HG03175 (cell line): ENCODE measurements around the gene CCIN.
A peak's percentile ranks its signal among the peaks of the same experiment; 100 is the strongest.
"Not testable (repeated sequence)": the region's sequence is repeated elsewhere in the genome, so short reads cannot be mapped to it uniquely, and the experiment has no call there.

Experiments
- ATAC-seq: cut with Tn5 transposase; IDR thresholded peaks from one replicate; pipeline ENCODE4 v1.9.1; 2021; ENCODE audit warnings: mild to moderate bottlenecking, moderate library complexity; ENCODE audit not compliant: unreplicated experiment

CCIN gene

DNA sequence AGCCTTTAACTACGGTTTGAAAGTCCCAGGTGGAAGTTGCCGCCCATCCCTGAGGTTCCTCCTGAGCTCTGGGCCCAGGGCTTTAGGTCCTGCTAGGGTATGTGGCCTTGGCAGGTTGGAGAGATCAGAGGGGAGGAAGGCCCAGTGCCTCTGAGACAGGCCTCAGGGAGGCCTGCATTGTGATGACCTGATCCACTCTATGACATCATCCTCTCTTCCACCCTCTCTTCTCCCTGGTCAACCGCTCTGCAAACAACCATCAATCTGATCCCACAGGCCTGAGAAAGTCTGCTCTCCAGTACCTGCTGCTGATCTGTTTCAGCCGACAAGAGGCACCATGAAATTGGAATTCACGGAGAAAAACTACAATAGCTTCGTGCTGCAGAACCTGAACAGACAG is at the start of gene CCIN:
TSS of gene CCIN (plus strand) at position 223 of the 400 bp plus-strand sequence. CDS start at position 338, 115 bp downstream.
- ATAC-seq, result no peak

GRCh38 chr9:36119476-36119875 is 49.7 kb upstream of the CCIN start:
- ATAC-seq, result no peak

DNA sequence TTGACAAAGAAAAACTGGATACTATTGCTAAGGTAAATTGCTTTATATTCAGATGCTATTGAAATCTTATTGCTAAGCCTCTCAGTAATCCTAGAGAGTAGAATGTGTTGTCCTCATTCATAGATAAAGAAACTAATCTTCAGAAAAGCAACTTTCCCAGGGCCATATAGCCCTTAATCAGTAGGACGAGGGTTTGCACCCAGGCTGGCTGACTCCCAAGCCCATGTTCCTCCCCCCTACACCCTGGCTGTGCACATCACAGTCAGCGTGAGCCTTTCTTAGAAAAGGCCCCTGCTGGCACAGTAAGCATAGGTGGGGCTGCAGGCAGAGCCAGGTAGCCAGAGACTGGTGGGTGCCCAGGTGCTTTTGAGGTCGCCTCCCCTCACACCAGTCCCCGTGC is 48.5 kb upstream of the CCIN start:
- no peak for ATAC-seq

DNA sequence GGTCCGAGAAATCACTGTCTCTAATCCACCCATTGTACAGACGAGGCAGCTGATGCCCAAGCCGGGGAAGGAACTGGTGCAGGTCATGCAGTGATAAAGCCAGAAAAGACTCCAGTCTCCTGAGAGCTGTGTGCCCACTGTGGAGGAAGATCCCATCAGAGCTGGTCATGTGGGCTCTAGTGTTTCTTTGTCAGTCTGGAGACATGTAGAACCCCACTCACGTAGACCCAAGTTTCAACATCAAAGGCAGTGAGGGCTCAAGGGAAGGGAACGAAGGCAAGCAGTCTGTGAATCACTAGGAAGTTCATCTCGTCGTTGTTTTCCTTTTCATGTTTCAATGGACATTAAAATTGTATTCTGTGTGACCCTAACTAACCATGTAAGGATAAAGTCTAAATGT is 47.2 kb upstream of the CCIN start:
- no peak for ATAC-seq

DNA sequence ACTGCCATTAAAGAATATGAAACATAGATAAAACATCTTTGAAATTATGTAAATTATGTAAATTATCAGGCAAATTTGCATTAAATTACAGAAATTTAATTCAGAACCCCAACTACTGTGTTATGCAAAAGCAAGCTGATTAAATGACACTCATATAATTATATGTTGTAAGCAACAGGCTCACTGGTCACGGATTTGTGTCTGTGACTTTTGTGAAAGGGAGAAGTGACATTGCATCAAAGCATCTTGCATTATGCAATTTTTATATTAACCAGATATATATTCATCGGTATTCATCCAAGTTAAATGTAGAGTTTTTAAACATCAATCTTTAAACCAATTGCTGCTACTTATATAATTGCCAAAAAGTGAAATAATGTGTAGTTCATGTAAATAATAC is 45.7 kb upstream of the CCIN start:
- no peak for ATAC-seq

GRCh38 chr9:36125062-36125855 is 43.9 kb upstream of the CCIN start:
- ATAC-seq, result no peak

DNA sequence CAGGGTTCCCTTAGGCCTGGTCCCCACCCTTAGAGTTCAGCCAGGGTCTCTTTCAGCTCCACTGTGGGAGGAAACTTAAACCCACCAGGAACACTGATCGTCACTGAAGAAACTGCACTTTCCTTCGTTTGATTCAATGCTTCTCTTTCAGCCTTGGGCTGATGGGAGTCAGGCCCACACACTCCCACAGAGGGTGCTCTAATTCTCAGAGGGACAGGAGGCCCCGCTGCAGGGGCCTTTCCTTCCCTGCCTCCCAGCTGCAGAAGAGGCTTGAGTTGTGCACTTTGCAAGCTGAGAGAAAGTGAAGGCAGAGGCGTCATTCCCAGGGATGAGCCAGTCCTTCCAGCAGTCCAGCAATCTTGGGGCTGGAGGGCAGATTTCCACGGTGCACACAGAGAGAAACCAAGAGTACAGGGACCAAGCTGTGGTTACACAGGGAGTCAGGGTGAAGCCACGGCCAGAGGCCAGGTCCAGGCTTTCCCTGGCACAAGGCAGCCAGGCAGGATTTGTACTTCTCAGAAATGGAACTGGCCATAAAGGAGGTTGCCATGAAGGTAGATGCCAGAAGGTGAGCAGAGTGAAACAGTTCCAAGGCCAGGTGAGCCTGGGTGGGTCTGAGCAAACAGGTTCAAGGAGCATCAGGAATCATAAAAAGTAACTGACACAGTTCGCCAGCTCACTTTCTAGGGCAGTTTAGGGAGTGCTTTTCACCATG is 43.0 kb upstream of the CCIN start:
- ATAC-seq, result no peak

- ATAC-seq, result no peak
Measured at GRCh38 chr9:36127652-36128244, 41.4 kb upstream of the CCIN start.

- ATAC-seq, result no peak
Measured at GRCh38 chr9:36128349-36128748, 40.8 kb upstream of the CCIN start.

GRCh38 chr9:36129139-36129538 is 40.0 kb upstream of the CCIN start:
- no peak for ATAC-seq

DNA sequence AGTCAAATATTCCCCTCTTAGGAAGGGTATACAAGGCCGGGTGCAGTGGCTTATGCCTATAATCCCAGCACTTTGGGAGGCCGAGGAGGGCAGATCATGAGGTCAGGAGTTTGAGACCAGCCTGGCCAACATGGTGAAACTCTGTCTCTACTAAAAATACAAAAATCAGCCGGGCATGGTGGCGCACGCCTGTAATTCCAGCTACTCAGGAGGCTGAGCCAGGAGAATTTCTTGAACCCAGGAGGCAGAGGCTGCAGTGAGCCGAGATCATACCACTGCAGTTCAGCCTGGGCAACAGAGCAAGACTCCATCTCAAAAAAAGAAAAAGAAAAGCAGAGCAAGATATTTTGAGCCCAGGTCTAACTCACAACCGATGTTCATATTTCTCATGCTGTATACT is 37.5 kb upstream of the CCIN start:
- ATAC-seq, result not testable (repeated sequence)

DNA sequence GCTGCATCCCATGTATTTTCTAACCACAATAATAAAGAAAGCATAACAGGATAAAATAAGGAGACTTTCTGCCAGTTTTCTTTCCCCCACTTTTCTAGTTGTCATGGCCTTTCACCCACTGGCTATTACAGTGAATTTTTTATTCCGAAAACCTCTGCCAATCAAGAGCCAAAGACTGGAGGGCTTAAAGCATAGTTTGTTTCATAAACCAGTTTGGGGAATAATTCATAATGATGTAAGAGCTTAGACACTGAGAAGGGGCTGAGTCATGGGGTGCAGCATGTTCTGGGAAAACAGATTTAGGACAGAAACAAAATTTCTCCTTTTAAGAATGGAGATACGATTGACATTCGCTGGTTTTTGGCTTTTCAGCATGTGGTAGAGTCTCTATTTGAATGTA is 37.1 kb upstream of the CCIN start:
- ATAC-seq, result no peak

DNA sequence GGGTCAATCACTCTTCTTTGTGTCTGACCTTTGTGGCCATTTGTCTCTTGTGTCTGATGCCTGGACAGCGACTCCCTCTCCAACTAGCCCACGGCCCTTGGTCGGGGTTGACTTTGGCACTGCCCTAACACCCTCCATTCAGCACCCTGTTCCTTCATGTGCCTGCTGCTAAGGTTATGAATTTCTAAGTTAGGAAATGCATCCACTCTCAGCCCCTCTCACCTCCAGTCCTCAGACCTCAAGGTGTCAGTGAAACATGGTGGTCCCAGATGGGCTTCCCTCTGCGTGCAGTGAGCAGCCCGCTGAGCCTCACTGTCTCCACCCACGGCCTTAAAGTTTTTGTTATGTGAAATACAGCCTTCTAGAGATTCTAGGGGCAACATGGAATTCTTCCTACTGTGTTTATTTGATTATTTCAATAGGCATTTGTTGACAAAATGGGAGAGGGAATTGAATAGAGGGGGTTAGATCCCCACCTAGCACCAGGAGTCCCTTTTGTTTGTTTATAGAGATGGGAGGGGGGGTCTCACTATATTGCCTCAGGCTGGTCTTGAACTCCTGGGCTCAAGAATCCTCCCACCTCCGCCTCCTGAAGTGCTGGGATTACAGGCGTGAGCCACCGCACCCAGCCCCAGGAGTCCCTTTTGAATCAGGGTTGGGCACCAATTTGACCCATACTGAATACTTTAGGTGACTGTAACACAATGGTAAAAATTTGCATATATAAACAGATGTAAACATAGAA is 34.3 kb upstream of the CCIN start:
- no peak for ATAC-seq

- no peak for ATAC-seq
Measured at GRCh38 chr9:36135741-36136271, 33.4 kb upstream of the CCIN start.

DNA sequence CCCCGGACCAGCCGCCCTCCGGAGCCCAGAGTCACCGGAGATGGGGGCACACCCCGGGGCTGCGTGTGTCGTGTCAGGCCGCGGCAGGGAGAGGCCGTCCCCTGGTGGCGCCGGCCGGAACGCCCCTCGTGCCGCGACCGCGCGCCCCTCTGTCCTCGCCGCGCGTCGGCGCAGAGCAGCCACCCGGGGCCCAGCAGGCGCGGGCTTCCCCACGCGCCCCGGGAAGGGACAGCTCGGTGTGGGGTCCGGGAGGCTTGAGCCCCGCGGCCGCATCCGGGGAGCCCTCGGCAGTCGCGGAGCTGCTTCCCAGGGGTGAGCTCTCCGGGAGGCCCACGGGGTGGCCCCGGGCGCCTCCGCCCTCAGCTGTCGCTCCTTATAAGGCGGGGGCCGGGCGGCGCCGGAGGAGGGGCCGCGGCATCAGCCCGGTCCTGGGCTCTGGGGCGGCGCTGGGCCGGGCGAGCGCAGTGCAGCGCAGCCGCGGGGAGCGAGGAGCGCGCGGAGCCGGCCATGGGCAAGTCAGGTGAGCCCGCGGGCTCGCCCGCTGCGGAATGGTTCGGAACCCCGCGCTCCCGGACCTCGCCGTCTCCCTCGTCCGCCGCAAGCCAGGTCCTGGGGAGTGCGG is 32.8 kb upstream of the CCIN start, which contains the start of gene GLIPR2:
TSS of gene GLIPR2 (plus strand) at position 462 of the 622 bp plus-strand sequence. CDS start at position 508, 46 bp downstream.
- ATAC-seq, result peak; percentile 84

GRCh38 chr9:36136894-36137391 is 32.2 kb upstream of the CCIN start:
- ATAC-seq, result peak; percentile 9

DNA sequence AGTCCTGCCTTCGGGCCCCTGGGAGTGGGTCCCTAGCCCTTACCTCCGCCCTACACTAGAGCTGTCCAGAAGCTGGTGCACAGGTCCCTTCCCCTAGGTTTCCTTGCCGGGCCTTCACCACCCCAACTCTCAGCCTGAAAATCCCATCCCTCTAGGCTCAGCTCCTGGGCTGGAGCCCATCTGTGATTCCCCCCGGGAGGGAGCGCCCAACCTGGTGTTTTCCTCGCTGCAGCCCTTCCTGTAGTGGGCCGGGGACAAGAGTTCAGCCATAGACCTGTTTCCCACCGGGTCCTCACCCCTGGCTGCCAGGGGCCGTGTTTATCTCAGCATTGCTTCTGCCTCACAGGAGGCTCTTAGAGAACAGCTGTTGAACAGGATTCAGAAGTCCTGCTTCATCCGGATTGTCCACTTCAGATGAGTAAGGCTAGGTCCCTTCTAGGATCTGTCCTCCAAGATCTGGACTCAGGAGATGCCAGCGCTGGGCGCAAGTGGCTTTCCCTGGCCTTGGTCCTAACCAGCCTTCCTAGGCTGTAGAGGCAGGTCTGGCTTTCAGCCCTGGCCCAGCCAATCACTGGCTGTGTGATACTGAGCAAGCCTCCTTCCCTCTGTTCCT is 31.7 kb upstream of the CCIN start:
- no peak for ATAC-seq

DNA sequence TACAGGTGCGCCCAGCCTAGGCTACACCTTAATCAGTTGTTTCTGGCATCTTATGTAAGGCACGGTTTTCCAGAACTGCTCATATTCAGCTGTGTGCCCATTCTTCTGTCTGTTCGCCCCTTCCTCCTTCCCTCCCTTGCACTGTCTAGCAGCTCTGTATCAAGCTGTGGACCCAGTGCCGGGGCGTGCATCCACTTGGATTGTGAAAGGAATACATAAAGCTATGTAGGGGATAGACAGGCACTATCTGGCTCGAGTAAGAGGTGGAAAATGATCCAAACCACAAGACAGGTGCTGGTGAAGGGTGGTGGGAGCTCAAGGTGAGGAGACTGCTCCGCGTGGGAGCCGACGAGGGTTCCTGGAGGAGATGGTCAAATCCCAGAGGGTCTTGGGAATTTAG is 30.7 kb upstream of the CCIN start:
- ATAC-seq, result no peak

GRCh38 chr9:36138901-36139300 is 30.3 kb upstream of the CCIN start:
- no peak for ATAC-seq
